PC-3 (cell line): ENCODE measurements around the gene LTA4H. TPM values are rescaled to one million over a fixed set of nuclear protein-coding genes. Genes with fewer than 3 reads are reported as not detected.
A peak's percentile ranks its signal among the peaks of the same experiment; 100 is the strongest.

Experiments
- ATAC-seq: fragments of 200-7000 bp; cut with Tn5 transposase; 2 replicates; pipeline ENCODE4 v1.9.1; 2020; ENCODE audit warnings: mild to moderate bottlenecking, moderate library complexity
- BruUV-seq: library from RNA; stranded (reverse); fragments of 400-500 nt; replicated peaks from 2 replicates; lab custom pipeline; 2021; lab: Mats Ljungman, UMichigan
- CTCF ChIA-PET: fragments of 300-600 bp; sonication (Branson Sonifier 250); formaldehyde crosslinking; loops from one replicate; lab custom pipeline; 2022; ENCODE audit warnings: antibody characterized with exemption; lab: Charles Lee
- POLR2A ChIA-PET: fragments of 300-600 bp; sonication (Branson Sonifier 250); formaldehyde crosslinking; loops from one replicate; lab custom pipeline; 2022; ENCODE audit warnings: antibody characterized with exemption; ENCODE audit not compliant: unreplicated experiment; lab: Charles Lee
- DNase-seq: peaks from one replicate; pipeline ENCODE4 v3.0.0-alpha.2; 2015
- H2AFZ ChIP-seq: fragments of 300-600 bp; sonication (generic); 2 replicates; pipeline ENCODE4 v1.6.0; 2016; ENCODE audit warnings: antibody characterized with exemption, low read length
- H3F3A ChIP-seq: fragments of 300-600 bp; sonication (generic); one replicate; pipeline ENCODE4 v1.6.0; 2017; ENCODE audit warnings: antibody characterized with exemption, low read length, control low read depth, mild to moderate bottlenecking; ENCODE audit not compliant: unreplicated experiment
- H3K27ac ChIP-seq: fragments of 300-600 bp; sonication (generic); 2 replicates; pipeline ENCODE4 v1.5.1; 2016; ENCODE audit warnings: mild to moderate bottlenecking, low read length
- H3K27me3 ChIP-seq: fragments of 300-600 bp; sonication (generic); 2 replicates; pipeline ENCODE4 v1.6.1; 2016; ENCODE audit warnings: low read length, mixed read lengths
- H3K36me3 ChIP-seq: fragments of 300-600 bp; sonication (generic); 2 replicates; pipeline ENCODE4 v1.6.1; 2016; ENCODE audit warnings: low read depth, mixed run types, low read length, mixed read lengths
- H3K4me1 ChIP-seq: fragments of 300-600 bp; sonication (generic); 2 replicates; pipeline ENCODE4 v1.5.1; 2016; ENCODE audit warnings: low read length; ENCODE audit not compliant: insufficient read depth
- H3K4me2 ChIP-seq: fragments of 300-600 bp; sonication (generic); 2 replicates; pipeline ENCODE4 v1.6.0; 2016; ENCODE audit warnings: low read length
- H3K4me3 ChIP-seq: fragments of 300-600 bp; sonication (generic); 2 replicates; pipeline ENCODE4 v1.5.1; 2016; ENCODE audit warnings: mild to moderate bottlenecking, low read length, mixed read lengths
- H3K79me2 ChIP-seq: fragments of 300-600 bp; sonication (generic); 2 replicates; pipeline ENCODE4 v1.6.1; 2017; ENCODE audit warnings: low read length, mixed read lengths
- H3K9ac ChIP-seq: fragments of 300-600 bp; sonication (generic); 2 replicates; pipeline ENCODE4 v1.6.0; 2016; ENCODE audit warnings: mild to moderate bottlenecking, low read length
- H3K9me2 ChIP-seq: fragments of 300-600 bp; sonication (generic); replicated peaks from 2 replicates; pipeline ENCODE4 v1.6.1; 2016; ENCODE audit warnings: mixed run types, low read length, mixed read lengths
- H3K9me3 ChIP-seq: fragments of 300-600 bp; sonication (generic); 2 replicates; pipeline ENCODE4 v1.6.1; 2016; ENCODE audit warnings: low read length, mixed read lengths
- H4K20me1 ChIP-seq: fragments of 300-600 bp; sonication (generic); 2 replicates; pipeline ENCODE4 v1.6.1; 2016; ENCODE audit warnings: low read length, mixed read lengths
- EZH2 ChIP-seq: fragments of 300-600 bp; sonication (generic); IDR thresholded peaks from one replicate; pipeline ENCODE4 v1.6.1; 2017; ENCODE audit warnings: antibody characterized with exemption, mild to moderate bottlenecking, low read length; ENCODE audit not compliant: unreplicated experiment
- EZH2phosphoT487 ChIP-seq: fragments of 300-600 bp; sonication (generic); IDR thresholded peaks from 2 replicates; pipeline ENCODE4 v1.6.1; 2018; ENCODE audit warnings: mild to moderate bottlenecking, antibody characterized with exemption, low read length, borderline replicate concordance
- intact Hi-C: fragments of 100-400 bp; cut with micrococcal nuclease; formaldehyde crosslinking; loops from 2 replicates; pipeline ENCODE4 v1.9.0; 2023
- total RNA-seq: library from RNA; depleted of rRNA; stranded (reverse); fragments of >200 nt; gene quantifications from 2 replicates; pipeline ENCODE4 v1.2.3, GENCODE V29; 2014
- TF ChIP-seq, protein P1 (sequence below): fragments of 300-600 bp; sonication (generic); conservative IDR thresholded peaks from 2 replicates; pipeline ENCODE4 v1.5.1; 2017; ENCODE audit warnings: antibody characterized with exemption, low read depth, mild to moderate bottlenecking, low read length

LTA4H gene
- total RNA-seq, 1 experiment from 2014 or later, result 58.4 TPM

DNA sequence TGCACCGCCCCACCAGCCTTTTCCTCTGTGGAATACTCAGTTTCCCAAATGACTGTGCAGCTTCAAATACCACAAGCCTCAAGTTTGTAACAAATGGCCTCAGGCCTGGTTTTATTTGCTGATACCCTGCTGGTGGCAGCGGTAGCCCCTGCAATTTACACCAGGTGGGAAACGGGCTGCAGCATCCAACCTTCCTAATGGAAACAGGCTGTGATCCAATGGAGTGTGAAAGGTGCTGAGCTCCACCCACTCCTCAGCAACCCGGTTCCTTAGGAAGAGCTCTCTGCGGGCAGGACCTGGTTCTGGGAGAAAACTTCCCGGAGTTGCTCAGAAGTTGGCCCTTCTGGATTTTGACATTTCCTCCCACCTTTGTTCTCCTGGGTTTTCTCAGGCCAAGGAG, 41.7 kb upstream of the LTA4H start:
- H3K36me3 ChIP-seq, result no peaks in the 10 kb centered on the region
- H3K4me3 ChIP-seq, result no peak overlapping the region
- no peaks in the 10 kb centered on the region for H3K79me2 ChIP-seq
- no peak overlapping the region for H2AFZ ChIP-seq
- H3K27me3 ChIP-seq, result no peaks in the 10 kb centered on the region
- H3K27ac ChIP-seq, result no peak overlapping the region
- ChIA-PET CTCF (no interaction called here), POLR2A (no interaction called here)
- ATAC-seq (no peak), DNase-seq (no peak)
- H4K20me1 ChIP-seq, result no peaks in the 10 kb centered on the region
- H3K9me3 ChIP-seq, result no peaks in the 10 kb centered on the region
- H3K4me1 ChIP-seq, result peaks cover 8% of the 10 kb centered on the region
- BruUV-seq, result no TSS peak
- no peak overlapping the region for H3K9ac ChIP-seq
- H3K4me2 ChIP-seq, result no peak overlapping the region
- intact Hi-C loops, result no loop called here
- H3F3A ChIP-seq, result no peaks in the 10 kb centered on the region
- no peaks in the 10 kb centered on the region for H3K9me2 ChIP-seq
- TF ChIP-seq, protein P1, sequence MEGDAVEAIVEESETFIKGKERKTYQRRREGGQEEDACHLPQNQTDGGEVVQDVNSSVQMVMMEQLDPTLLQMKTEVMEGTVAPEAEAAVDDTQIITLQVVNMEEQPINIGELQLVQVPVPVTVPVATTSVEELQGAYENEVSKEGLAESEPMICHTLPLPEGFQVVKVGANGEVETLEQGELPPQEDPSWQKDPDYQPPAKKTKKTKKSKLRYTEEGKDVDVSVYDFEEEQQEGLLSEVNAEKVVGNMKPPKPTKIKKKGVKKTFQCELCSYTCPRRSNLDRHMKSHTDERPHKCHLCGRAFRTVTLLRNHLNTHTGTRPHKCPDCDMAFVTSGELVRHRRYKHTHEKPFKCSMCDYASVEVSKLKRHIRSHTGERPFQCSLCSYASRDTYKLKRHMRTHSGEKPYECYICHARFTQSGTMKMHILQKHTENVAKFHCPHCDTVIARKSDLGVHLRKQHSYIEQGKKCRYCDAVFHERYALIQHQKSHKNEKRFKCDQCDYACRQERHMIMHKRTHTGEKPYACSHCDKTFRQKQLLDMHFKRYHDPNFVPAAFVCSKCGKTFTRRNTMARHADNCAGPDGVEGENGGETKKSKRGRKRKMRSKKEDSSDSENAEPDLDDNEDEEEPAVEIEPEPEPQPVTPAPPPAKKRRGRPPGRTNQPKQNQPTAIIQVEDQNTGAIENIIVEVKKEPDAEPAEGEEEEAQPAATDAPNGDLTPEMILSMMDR, result no peak
- TF ChIP-seq EZH2phosphoT487, result no peak
- TF ChIP-seq EZH2, result no peak

DNA sequence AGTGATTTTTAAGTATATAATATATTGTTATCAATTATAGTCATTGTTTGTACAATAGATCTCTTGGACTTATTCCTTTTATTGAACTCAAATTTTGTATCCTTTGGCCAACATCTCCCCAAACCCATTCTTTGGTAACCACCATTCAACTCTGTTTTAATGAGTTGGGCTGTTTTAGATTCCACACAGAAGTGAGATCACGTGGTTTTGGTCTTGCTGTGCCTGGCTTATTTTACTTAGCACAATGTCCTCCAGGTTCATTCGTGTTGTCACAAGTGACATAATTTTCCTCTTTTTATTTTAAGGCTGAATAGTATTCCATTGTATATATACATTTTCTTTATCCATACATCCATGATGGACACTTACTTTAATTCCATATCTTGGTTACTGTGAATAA, 40.2 kb upstream of the LTA4H start:
- H3K4me1 ChIP-seq, result peaks cover 8% of the 10 kb centered on the region
- ATAC-seq (no peak), DNase-seq (no peak)
- no peaks in the 10 kb centered on the region for H3K9me3 ChIP-seq
- H2AFZ ChIP-seq, result no peak overlapping the region
- H3K4me2 ChIP-seq, result no peak overlapping the region
- ChIA-PET CTCF (interaction anchor here (0.7 kb wide), 1 partner anchor 1541 kb away, joined by 3 read pairs; no protein-coding TSS in a partner anchor), POLR2A (no interaction called here)
- no peaks in the 10 kb centered on the region for H3K36me3 ChIP-seq
- H3K27ac ChIP-seq, result no peak overlapping the region
- H3K27me3 ChIP-seq, result no peaks in the 10 kb centered on the region
- BruUV-seq, result no TSS peak
- H3K4me3 ChIP-seq, result no peak overlapping the region
- no peak overlapping the region for H3K9ac ChIP-seq
- no peaks in the 10 kb centered on the region for H3K79me2 ChIP-seq
- TF ChIP-seq EZH2phosphoT487, result no peak
- TF ChIP-seq EZH2, result no peak
- H3F3A ChIP-seq, result no peaks in the 10 kb centered on the region
- H4K20me1 ChIP-seq, result no peaks in the 10 kb centered on the region
- no peaks in the 10 kb centered on the region for H3K9me2 ChIP-seq
- intact Hi-C loops, result no loop called here

DNA sequence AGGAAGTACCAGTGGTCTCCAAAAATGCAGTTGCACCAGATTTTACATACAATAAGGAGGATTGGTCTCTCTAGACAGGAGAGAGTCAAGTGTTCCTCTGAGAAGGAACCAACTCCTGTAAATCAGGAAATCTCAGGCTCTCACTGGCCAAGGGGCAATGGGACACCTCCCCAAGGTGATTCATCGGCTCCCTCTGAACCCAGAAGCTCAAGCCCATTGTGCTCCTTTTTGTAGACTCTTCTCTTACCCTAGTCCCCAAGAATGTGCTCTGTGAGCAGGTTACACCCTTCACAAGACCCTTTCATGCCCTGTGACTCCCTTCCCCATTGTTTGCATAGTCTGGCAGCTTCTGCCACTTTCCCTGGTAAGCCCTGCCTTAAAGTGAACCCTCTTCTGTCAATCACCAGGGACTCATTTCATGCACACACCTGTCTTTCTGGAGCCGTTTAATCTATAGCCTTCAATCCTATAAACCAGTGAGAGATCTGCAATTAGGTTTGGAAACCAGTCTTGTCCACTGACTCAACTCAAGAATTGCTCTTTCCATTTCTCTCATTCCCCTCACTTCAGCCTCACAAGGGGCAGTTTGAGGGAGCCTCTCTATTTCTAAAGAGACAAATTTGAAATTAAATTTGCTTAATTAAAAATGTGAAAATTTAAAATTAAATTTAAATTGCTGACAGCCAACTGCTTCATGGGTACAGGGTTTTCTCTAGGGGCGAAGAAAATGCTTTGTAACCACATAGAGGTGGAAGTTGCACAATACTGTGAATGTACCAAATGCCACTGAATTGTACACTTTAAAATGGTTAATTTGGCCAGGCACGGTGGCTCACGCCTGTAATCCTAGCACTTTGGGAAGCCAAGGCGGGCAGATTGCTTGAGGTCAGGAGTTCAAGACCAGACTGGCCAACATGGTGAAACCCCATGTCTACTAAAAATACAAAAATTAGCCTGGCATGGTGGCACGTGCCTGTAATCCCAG, 38.3 kb upstream of the LTA4H start:
- Histone ChIP-seq H3K9ac (no peak overlapping the region), H3K4me3 (no peak overlapping the region), H3K4me2 (no peak overlapping the region), H3K9me3 (no peaks in the 10 kb centered on the region), H4K20me1 (no peaks in the 10 kb centered on the region), H3K9me2 (no peaks in the 10 kb centered on the region), H2AFZ (no peak overlapping the region), H3F3A (no peaks in the 10 kb centered on the region), H3K4me1 (peaks cover 8% of the 10 kb centered on the region), H3K36me3 (no peaks in the 10 kb centered on the region), H3K27me3 (no peaks in the 10 kb centered on the region), H3K79me2 (no peaks in the 10 kb centered on the region), H3K27ac (no peak overlapping the region)
- POLR2A ChIA-PET, result interaction anchor here (0.6 kb wide), 1 partner anchor 142 kb away, joined by 4 read pairs; no protein-coding TSS in a partner anchor
- DNase-seq (peak; percentile 54), ATAC-seq (peak; percentile 62)
- TF ChIP-seq EZH2phosphoT487, result no peak
- TF ChIP-seq EZH2, result no peak
- TF ChIP-seq, protein P1, result no peak
- CTCF ChIA-PET, result interaction anchor here (0.6 kb wide), 1 partner anchor 325 kb away, joined by 3 read pairs; no protein-coding TSS in a partner anchor
- no TSS peak for BruUV-seq
- intact Hi-C loops, result no loop called here
